RWPE2 (cell line): Measurements from ENCODE around the gene GNA14.

Experiments
- ATAC-seq: fragments of 200-7000 bp; cut with Tn5 transposase; 3 replicates; pipeline ENCODE4 v1.9.1; 2021; ENCODE audit warnings: low read depth
- DNase-seq: peaks from one replicate; pipeline ENCODE4 v3.0.0-alpha.2; 2020; ENCODE audit warnings: low spot score
- H3K27ac ChIP-seq: fragments of 450-650 bp; 2 replicates; pipeline ENCODE4 v1.5.1; 2017; ENCODE audit warnings: mild to moderate bottlenecking; ENCODE audit not compliant: poor library complexity, severe bottlenecking
- H3K27me3 ChIP-seq: fragments of 250-450 bp; sonication (Bioruptor Pico); 2 replicates; pipeline ENCODE4 v1.5.1; 2021; ENCODE audit warnings: mild to moderate bottlenecking, moderate library complexity; ENCODE audit not compliant: insufficient read depth, poor library complexity, severe bottlenecking
- H3K36me3 ChIP-seq: fragments of 250-450 bp; sonication (Bioruptor Pico); 2 replicates; pipeline ENCODE4 v1.5.1; 2020; ENCODE audit warnings: low read depth, mild to moderate bottlenecking, moderate library complexity
- H3K4me1 ChIP-seq: fragments of 250-450 bp; sonication (Bioruptor Pico); 2 replicates; pipeline ENCODE4 v1.5.1; 2021; ENCODE audit warnings: mild to moderate bottlenecking, moderate library complexity; ENCODE audit not compliant: insufficient read depth, poor library complexity, severe bottlenecking
- H3K4me3 ChIP-seq: fragments of 250-450 bp; sonication (Bioruptor Pico); 2 replicates; pipeline ENCODE4 v1.5.1; 2021; ENCODE audit warnings: mild to moderate bottlenecking, moderate library complexity; ENCODE audit not compliant: severe bottlenecking
- H3K9me3 ChIP-seq: fragments of 250-450 bp; sonication (Bioruptor Pico); 2 replicates; pipeline ENCODE4 v1.5.1; 2021; ENCODE audit warnings: mild to moderate bottlenecking, moderate library complexity; ENCODE audit not compliant: severe bottlenecking
- CTCF ChIP-seq: fragments of 450-650 bp; IDR thresholded peaks from one replicate; pipeline ENCODE4 v1.5.1; 2017; ENCODE audit warnings: mild to moderate bottlenecking, moderate library complexity; ENCODE audit not compliant: poor library complexity, severe bottlenecking

GNA14 gene

GRCh38 chr9:77427256-77427927, 220.7 kb downstream of the GNA14 start:
- Histone ChIP-seq H3K9me3 (no peaks in the 10 kb centered on the region), H3K4me3 (no peak overlapping the region), H3K27ac (no peak overlapping the region), H3K27me3 (no peaks in the 10 kb centered on the region), H3K4me1 (no peaks in the 10 kb centered on the region), H3K36me3 (no peaks in the 10 kb centered on the region)
- ATAC-seq (no peak), DNase-seq (no peak)
- no peak for TF ChIP-seq CTCF

- Histone ChIP-seq H3K27ac (no peak overlapping the region), H3K9me3 (no peaks in the 10 kb centered on the region), H3K36me3 (no peaks in the 10 kb centered on the region), H3K4me1 (no peaks in the 10 kb centered on the region), H3K4me3 (no peak overlapping the region), H3K27me3 (no peaks in the 10 kb centered on the region)
- no peak for DNase-seq
- no peak for TF ChIP-seq CTCF
- ATAC-seq: no peak
These were observed 221.4 kb downstream of the GNA14 start for GRCh38 chr9:77426712-77427111.

GRCh38 chr9:77424993-77425392, 223.1 kb downstream of the GNA14 start:
- no peak for DNase-seq
- H3K36me3 ChIP-seq: no peaks in the 10 kb centered on the region
- no peak overlapping the region for H3K4me3 ChIP-seq
- no peaks in the 10 kb centered on the region for H3K9me3 ChIP-seq
- peak; percentile 52; the same call in 2 of the 3 replicates for ATAC-seq
- H3K4me1 ChIP-seq: no peaks in the 10 kb centered on the region
- TF ChIP-seq CTCF: no peak
- no peaks in the 10 kb centered on the region for H3K27me3 ChIP-seq
- H3K27ac ChIP-seq: no peak overlapping the region

- no peak for TF ChIP-seq CTCF
- no peak overlapping the region for H3K4me3 ChIP-seq
- no peaks in the 10 kb centered on the region for H3K27me3 ChIP-seq
- ATAC-seq: no peak
- no peaks in the 10 kb centered on the region for H3K9me3 ChIP-seq
- H3K4me1 ChIP-seq: no peaks in the 10 kb centered on the region
- H3K36me3 ChIP-seq: no peaks in the 10 kb centered on the region
- no peak for DNase-seq
- no peak overlapping the region for H3K27ac ChIP-seq
These were observed 224.3 kb downstream of the GNA14 start for GRCh38 chr9:77423841-77424240.

GRCh38 chr9:77422969-77423368, 225.2 kb downstream of the GNA14 start:
- ATAC-seq: no peak
- Histone ChIP-seq H3K9me3 (no peaks in the 10 kb centered on the region), H3K36me3 (no peaks in the 10 kb centered on the region), H3K27ac (no peak overlapping the region), H3K4me3 (no peak overlapping the region), H3K4me1 (no peaks in the 10 kb centered on the region), H3K27me3 (no peaks in the 10 kb centered on the region)
- no peak for TF ChIP-seq CTCF
- DNase-seq: no peak
